Stimulated activated CD8-positive, alpha-beta memory T cell treated with anti-CD3 and anti-CD28 coated beads, Interleukin-2, amount 100 ng/mL, for 48 hours (primary cell): ENCODE measurements around the gene GNAZ.

Experiments used
- DNase-seq, 2 donors: peaks; one replicate each; pipeline ENCODE4 v3.0.0-alpha.2; 2020; ENCODE audit warnings: low read depth in 2 of 2

GNAZ gene

GRCh38 chr22:23118647-23119493, 48.6 kb downstream of the GNAZ start:
- no peak for DNase-seq

- peak; percentile 7 to 31 for DNase-seq
Measured at GRCh38 chr22:23119494-23120414, 49.4 kb downstream of the GNAZ start.

GRCh38 chr22:23120415-23120899, 50.1 kb downstream of the GNAZ start:
- DNase-seq = no peak

GRCh38 chr22:23121000-23121421, 50.7 kb downstream of the GNAZ start:
- no peak for DNase-seq

- DNase-seq = no peak
Measured at GRCh38 chr22:23121424-23121823, 51.1 kb downstream of the GNAZ start.

GRCh38 chr22:23122216-23122957, 52.1 kb downstream of the GNAZ start:
- no peak for DNase-seq

- no peak for DNase-seq
Measured at GRCh38 chr22:23122992-23123803, 52.9 kb downstream of the GNAZ start.

GRCh38 chr22:23123804-23124254, 53.5 kb downstream of the GNAZ start:
- DNase-seq = no peak

GRCh38 chr22:23124611-23125511, 54.5 kb downstream of the GNAZ start:
- no peak for DNase-seq

GRCh38 chr22:23125512-23126103, 55.3 kb downstream of the GNAZ start:
- no peak for DNase-seq

- no peak for DNase-seq
Measured at GRCh38 chr22:23126165-23127054, 56.1 kb downstream of the GNAZ start.

- DNase-seq = no peak
Measured at GRCh38 chr22:23127055-23127756, 56.9 kb downstream of the GNAZ start.

GRCh38 chr22:23127788-23128187, 57.5 kb downstream of the GNAZ start:
- no peak for DNase-seq

GRCh38 chr22:23128269-23129108, 58.2 kb downstream of the GNAZ start:
- DNase-seq = peak; percentile 59 to 61

GRCh38 chr22:23129149-23129548, 58.8 kb downstream of the GNAZ start:
- no peak for DNase-seq

- DNase-seq = no peak
Measured at GRCh38 chr22:23130697-23131096, 60.4 kb downstream of the GNAZ start.

- DNase-seq = no peak
Measured at GRCh38 chr22:23131931-23132330, 61.6 kb downstream of the GNAZ start.
